Uterus (tissue), 4 donors: ENCODE data around the gene FAM174B. TPM values are rescaled to one million over a fixed set of nuclear protein-coding genes. Genes with fewer than 3 reads are reported as not detected.

Experiments used
- DNase-seq, 2 donors: peaks; one replicate each; pipeline ENCODE4 v3.0.0-alpha.2; 2019 to 2020
- H3K27ac ChIP-seq, 2 donors: fragments of 200-600 bp; sonication (generic); 1 replicate in 1 of 2; 2 replicates in 1 of 2; pipeline ENCODE4 v1.5.1; 2016 to 2018
- H3K27me3 ChIP-seq, 2 donors: fragments of 200-600 bp; sonication (generic); one replicate each; pipeline ENCODE4 v1.5.1; 2018 to 2019; ENCODE audit warnings: control low read depth in 1 of 2
- H3K36me3 ChIP-seq, 2 donors: fragments of 200-600 bp; sonication (generic); one replicate each; pipeline ENCODE4 v1.5.1; 2019; ENCODE audit warnings: control low read depth in 1 of 2
- H3K4me1 ChIP-seq, 2 donors: fragments of 200-600 bp; sonication (generic); one replicate each; pipeline ENCODE4 v1.5.1; 2018 to 2019; ENCODE audit warnings: control low read depth in 1 of 2
- H3K4me3 ChIP-seq, 2 donors: fragments of 200-600 bp; sonication (generic); 1 replicate in 1 of 2; 2 replicates in 1 of 2; pipeline ENCODE4 v1.5.1; 2018 to 2019; ENCODE audit warnings: mild to moderate bottlenecking in 1 of 2
- H3K9me3 ChIP-seq, 2 donors: fragments of 200-600 bp; sonication (generic); one replicate each; pipeline ENCODE4 v1.5.1; 2019; ENCODE audit warnings: control low read depth in 1 of 2
- POLR2A ChIP-seq, 2 donors: fragments of 450-650 bp; IDR thresholded peaks; one replicate each; pipeline ENCODE4 v1.6.1; 2016; ENCODE audit warnings: antibody characterized with exemption in 2 of 2, mild to moderate bottlenecking in 1 of 2, moderate library complexity in 1 of 2
- intact Hi-C: fragments of 100-400 bp; cut with DNase I; formaldehyde crosslinking; loops from one replicate; pipeline ENCODE4 v1.15.1; 2023; ENCODE audit warnings: low total_unique reads
- total RNA-seq, 4 donors: library from RNA; depleted of rRNA in 3 of 4; stranded (reverse); fragments of >200 nt in 3 of 4; gene quantifications; one replicate each; pipeline versions ENCODE4 v1.1.0 to v1.2.4, GENCODE V29; 2014 to 2023
- TF ChIP-seq, protein P1 (sequence below), 4 experiments: fragments of 200-600 bp in 2 of 4; fragments of 450-650 bp in 2 of 4; sonication (generic) in 2 of 4; IDR thresholded peaks; one replicate each; pipeline ENCODE4 v1.5.1; 2016 to 2019; ENCODE audit warnings: antibody characterized with exemption in 4 of 4, mild to moderate bottlenecking in 2 of 4, moderate library complexity in 1 of 4
- donor health status: DM: yes; HTN: yes; CAD: no.

The FAM174B gene
- total RNA-seq, 4 donors from 2014 or later = 0.51 to 41.8 (median 5.5) TPM

DNA sequence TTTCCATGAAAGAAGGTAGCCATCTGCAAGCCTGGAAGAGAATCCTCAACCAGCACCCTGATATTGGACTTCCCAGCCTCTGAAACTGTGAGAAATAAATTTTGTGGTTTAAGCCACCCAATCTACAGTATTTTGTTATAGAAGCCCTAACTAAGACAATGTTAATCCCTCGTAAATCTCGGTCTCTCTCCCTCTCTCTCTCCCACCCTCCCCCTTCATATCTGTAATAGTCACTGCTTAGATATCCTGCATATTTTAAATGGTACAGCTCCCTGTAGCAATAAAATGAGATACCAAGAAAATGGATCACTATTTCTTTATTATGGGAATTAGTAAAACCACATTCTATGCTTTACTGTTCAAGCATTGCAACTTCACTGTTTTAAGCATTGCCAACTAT, 21.0 kb upstream of the FAM174B start:
- Histone ChIP-seq H3K4me1 (peaks cover 0 to 7% of the 10 kb centered on the region in 2 donors), H3K36me3 (no peaks in the 10 kb centered on the region), H3K4me3 (no peak overlapping the region), H3K27me3 (no peaks in the 10 kb centered on the region), H3K9me3 (no peaks in the 10 kb centered on the region), H3K27ac (no peak overlapping the region)
- no peak for TF ChIP-seq POLR2A (IDR thresholded peaks at IDR 0.05)
- TF ChIP-seq, protein P1, sequence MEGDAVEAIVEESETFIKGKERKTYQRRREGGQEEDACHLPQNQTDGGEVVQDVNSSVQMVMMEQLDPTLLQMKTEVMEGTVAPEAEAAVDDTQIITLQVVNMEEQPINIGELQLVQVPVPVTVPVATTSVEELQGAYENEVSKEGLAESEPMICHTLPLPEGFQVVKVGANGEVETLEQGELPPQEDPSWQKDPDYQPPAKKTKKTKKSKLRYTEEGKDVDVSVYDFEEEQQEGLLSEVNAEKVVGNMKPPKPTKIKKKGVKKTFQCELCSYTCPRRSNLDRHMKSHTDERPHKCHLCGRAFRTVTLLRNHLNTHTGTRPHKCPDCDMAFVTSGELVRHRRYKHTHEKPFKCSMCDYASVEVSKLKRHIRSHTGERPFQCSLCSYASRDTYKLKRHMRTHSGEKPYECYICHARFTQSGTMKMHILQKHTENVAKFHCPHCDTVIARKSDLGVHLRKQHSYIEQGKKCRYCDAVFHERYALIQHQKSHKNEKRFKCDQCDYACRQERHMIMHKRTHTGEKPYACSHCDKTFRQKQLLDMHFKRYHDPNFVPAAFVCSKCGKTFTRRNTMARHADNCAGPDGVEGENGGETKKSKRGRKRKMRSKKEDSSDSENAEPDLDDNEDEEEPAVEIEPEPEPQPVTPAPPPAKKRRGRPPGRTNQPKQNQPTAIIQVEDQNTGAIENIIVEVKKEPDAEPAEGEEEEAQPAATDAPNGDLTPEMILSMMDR (IDR thresholded peaks at IDR 0.05) = no peak
- intact Hi-C loops = no loop called here
- DNase-seq = no peak

DNA sequence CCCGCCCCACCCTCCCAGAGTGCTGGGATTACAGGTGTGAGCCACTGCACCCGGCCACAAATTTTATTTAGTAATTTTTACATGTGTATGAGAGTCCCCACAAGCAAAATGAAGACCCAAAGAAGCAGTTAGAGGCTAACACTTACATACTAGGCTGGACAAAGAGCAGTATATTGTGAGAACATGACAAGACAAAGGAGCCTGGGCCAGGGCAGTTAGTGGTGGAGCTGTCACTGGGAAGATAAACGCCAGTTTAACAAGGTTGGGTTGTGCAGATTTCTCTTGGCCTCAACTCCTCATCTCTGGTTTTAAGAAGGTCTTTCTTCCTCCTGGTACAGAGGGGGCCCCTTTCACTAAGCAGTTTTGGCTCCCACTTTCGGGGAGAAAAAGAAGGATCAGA, 19.9 kb upstream of the FAM174B start:
- intact Hi-C loops = no loop called here
- TF ChIP-seq, protein P1 (IDR thresholded peaks at IDR 0.05) = no peak
- TF ChIP-seq POLR2A (IDR thresholded peaks at IDR 0.05) = no peak
- no peak for DNase-seq
- Histone ChIP-seq H3K27ac (no peak overlapping the region), H3K9me3 (no peaks in the 10 kb centered on the region), H3K4me3 (no peak overlapping the region), H3K4me1 (no peaks in the 10 kb centered on the region), H3K36me3 (no peaks in the 10 kb centered on the region), H3K27me3 (no peaks in the 10 kb centered on the region)

DNA sequence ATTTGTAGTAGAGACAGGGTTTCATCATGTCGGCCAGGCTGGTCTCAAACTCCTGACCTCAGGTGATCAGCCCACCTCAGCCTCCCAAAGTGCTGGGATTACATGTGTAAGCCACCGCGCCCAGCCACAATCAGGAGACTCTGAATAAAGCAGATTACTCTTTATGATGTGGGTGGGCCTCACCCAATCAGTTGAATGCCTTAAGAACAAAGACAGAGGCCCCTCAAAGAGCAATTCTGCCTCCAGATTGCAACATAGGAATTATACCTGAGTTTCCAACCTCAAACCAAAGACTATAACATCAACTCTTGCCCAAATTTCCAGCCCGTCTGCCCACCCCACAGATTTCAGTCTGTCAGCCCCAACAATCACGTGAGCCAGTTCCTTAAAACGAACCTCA, 18.8 kb upstream of the FAM174B start:
- Histone ChIP-seq H3K27ac (no peak overlapping the region), H3K4me1 (no peaks in the 10 kb centered on the region), H3K36me3 (no peaks in the 10 kb centered on the region), H3K9me3 (no peaks in the 10 kb centered on the region), H3K4me3 (no peak overlapping the region), H3K27me3 (no peaks in the 10 kb centered on the region)
- TF ChIP-seq, protein P1 (IDR thresholded peaks at IDR 0.05) = no peak
- TF ChIP-seq POLR2A (IDR thresholded peaks at IDR 0.05) = no peak
- DNase-seq = no peak
- intact Hi-C loops = no loop called here

DNA sequence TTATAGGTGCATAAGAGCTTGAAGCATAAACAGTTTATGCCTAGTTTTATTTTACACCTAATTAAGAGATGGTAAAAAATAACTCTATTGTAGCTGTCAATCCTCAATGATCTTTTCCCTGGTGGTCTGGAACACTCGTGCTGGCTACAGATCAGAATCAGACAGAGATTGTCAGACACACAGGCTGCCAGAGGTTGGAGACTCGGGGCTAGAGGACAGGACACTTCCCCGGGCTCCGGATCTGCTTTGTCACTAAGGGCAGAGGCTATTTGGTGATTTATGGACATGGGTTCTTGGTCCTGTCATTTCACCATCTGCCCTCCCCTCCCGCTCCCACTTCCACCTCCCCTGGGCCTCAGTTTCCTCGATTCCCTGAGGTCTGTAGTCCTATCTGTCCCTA, 16.5 kb upstream of the FAM174B start:
- no peak for TF ChIP-seq POLR2A (IDR thresholded peaks at IDR 0.05)
- TF ChIP-seq, protein P1 (IDR thresholded peaks at IDR 0.05) = no peak
- Histone ChIP-seq H3K4me3 (no peak overlapping the region), H3K36me3 (no peaks in the 10 kb centered on the region), H3K4me1 (no peaks in the 10 kb centered on the region), H3K9me3 (no peaks in the 10 kb centered on the region), H3K27ac (no peak overlapping the region), H3K27me3 (no peaks in the 10 kb centered on the region)
- intact Hi-C loops = no loop called here
- DNase-seq = no peak

DNA sequence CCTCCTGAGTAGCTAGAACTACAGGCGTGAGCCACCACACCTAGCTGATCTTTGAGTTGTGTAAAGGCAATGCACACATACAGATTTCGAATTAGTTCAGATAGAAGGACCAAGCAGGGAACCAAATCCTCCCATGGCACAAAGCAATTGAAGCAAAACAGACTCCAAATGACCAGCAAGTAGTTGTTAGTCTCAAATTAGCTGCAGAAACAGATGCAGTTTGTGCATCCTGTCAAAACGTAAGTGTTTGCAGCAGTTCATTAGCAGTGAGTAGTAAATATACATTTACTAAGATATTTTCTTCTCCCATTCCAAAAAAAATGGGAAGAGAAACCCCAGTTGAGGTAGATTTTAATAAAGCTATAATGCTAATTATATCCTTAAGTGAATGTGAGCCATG, 15.8 kb upstream of the FAM174B start:
- TF ChIP-seq, protein P1 (IDR thresholded peaks at IDR 0.05) = no peak
- Histone ChIP-seq H3K9me3 (no peaks in the 10 kb centered on the region), H3K27me3 (no peaks in the 10 kb centered on the region), H3K36me3 (no peaks in the 10 kb centered on the region), H3K4me1 (no peaks in the 10 kb centered on the region), H3K27ac (no peak overlapping the region), H3K4me3 (no peak overlapping the region)
- DNase-seq = no peak
- intact Hi-C loops = no loop called here
